Mucosa of stomach (tissue), 1 donor: ENCODE results near the gene ABCD3.
"Not testable (repeated sequence)": the region's sequence is repeated elsewhere in the genome, so short reads cannot be mapped to it uniquely, and the experiment has no call there.

Source experiments
- H3K27me3 ChIP-seq: one replicate; pipeline ENCODE4 v1.7.0; 2013; ENCODE audit warnings: mild to moderate bottlenecking, low read length; ENCODE audit not compliant: control insufficient read depth, insufficient read depth
- H3K36me3 ChIP-seq: one replicate; pipeline ENCODE4 v1.7.0; 2013; ENCODE audit warnings: low read length; ENCODE audit not compliant: control insufficient read depth, insufficient read depth
- H3K4me1 ChIP-seq: one replicate; pipeline ENCODE4 v1.7.0; 2013; ENCODE audit warnings: mild to moderate bottlenecking, low read length; ENCODE audit not compliant: control insufficient read depth, insufficient read depth
- H3K4me3 ChIP-seq: one replicate; pipeline ENCODE4 v1.7.0; 2013; ENCODE audit warnings: low read length
- H3K9ac ChIP-seq: one replicate; pipeline ENCODE4 v1.7.0; 2013; ENCODE audit warnings: mild to moderate bottlenecking, low read length, moderate library complexity
- H3K9me3 ChIP-seq: one replicate; pipeline ENCODE4 v1.7.0; 2013; ENCODE audit warnings: mild to moderate bottlenecking, low read length, moderate library complexity; ENCODE audit not compliant: control insufficient read depth
- donor health status: Pancreatic carcinoma.

ABCD3 gene

GRCh38 chr1:94565901-94566300 lies 147.7 kb downstream of the ABCD3 start:
- Histone ChIP-seq H3K9ac (no peak overlapping the region), H3K9me3 (no peaks in the 10 kb centered on the region)

GRCh38 chr1:94566436-94566835 lies 148.2 kb downstream of the ABCD3 start:
- H3K4me3 ChIP-seq, H3K27me3 ChIP-seq, H3K4me1 ChIP-seq, H3K9me3 ChIP-seq, H3K36me3 ChIP-seq, H3K9ac ChIP-seq: not testable (repeated sequence)

More at GRCh38 chr1:94565901-94566300, 147.7 kb downstream of the ABCD3 start:
- Histone ChIP-seq H3K4me3 (no peak overlapping the region), H3K36me3 (no peaks in the 10 kb centered on the region), H3K27me3 (no peaks in the 10 kb centered on the region), H3K4me1 (peaks cover 5% of the 10 kb centered on the region)

GRCh38 chr1:94567975-94568607 lies 149.9 kb downstream of the ABCD3 start:
- H3K27me3 ChIP-seq, H3K4me3 ChIP-seq, H3K9ac ChIP-seq, H3K9me3 ChIP-seq, H3K4me1 ChIP-seq, H3K36me3 ChIP-seq: not testable (repeated sequence)
